H1 (cell line): ENCODE measurements around the gene DDX1. TPM values are rescaled to one million over a fixed set of nuclear protein-coding genes. Genes with fewer than 3 reads are reported as not detected.

Experiments used
- CTCF ChIA-PET: fragments of 300-600 bp; sonication (Branson Sonifier 250); formaldehyde crosslinking; loops from one replicate; lab custom pipeline; 2021; ENCODE audit not compliant: partially characterized antibody; lab: Charles Lee
- POLR2A ChIA-PET: fragments of 300-600 bp; sonication (Branson Sonifier 250); formaldehyde crosslinking; loops from one replicate; lab custom pipeline; 2021; ENCODE audit warnings: inconsistent platforms; ENCODE audit not compliant: partially characterized antibody; lab: Charles Lee
- DNase-seq, 2 experiments: peaks; one replicate each; pipeline versions ENCODE4 v3.0.0 to v3.0.0-alpha.2; 2010 to 2022; ENCODE audit warnings: low spot score in 2 of 2, low read depth in 1 of 2, mixed read lengths in 1 of 2
- FAIRE-seq: peaks from 2 replicates; lab custom pipeline; 2011; peaks lifted over from hg19 to GRCh38; lab: Jason Lieb, UNC
- H2AFZ ChIP-seq: 2 replicates; pipeline ENCODE4 v1.8.1; 2012; ENCODE audit warnings: low read length, inconsistent platforms
- H2AK5ac ChIP-seq: 2 replicates; pipeline ENCODE4 v1.6.1; 2013; ENCODE audit warnings: low read depth, low read length
- H2BK120ac ChIP-seq: replicated peaks from 2 replicates; pipeline ENCODE3; 2013; ENCODE audit warnings: low read depth, low read length, inconsistent platforms
- H2BK12ac ChIP-seq: 2 replicates; pipeline ENCODE4 v1.6.1; 2013; ENCODE audit warnings: low read depth, low read length
- H2BK15ac ChIP-seq: 2 replicates; pipeline ENCODE4 v1.6.1; 2013; ENCODE audit warnings: low read length
- H2BK20ac ChIP-seq: 2 replicates; pipeline ENCODE4 v1.6.1; 2013; ENCODE audit warnings: low read length
- H2BK5ac ChIP-seq: 2 replicates; pipeline ENCODE4 v1.6.1; 2013; ENCODE audit warnings: low read depth, low read length
- H3K14ac ChIP-seq: 2 replicates; pipeline ENCODE4 v1.6.1; 2013; ENCODE audit warnings: inconsistent platforms; ENCODE audit not compliant: insufficient read length
- H3K18ac ChIP-seq: 2 replicates; pipeline ENCODE4 v1.6.1; 2013; ENCODE audit warnings: low read length; ENCODE audit errors: extremely low read depth
- H3K23ac ChIP-seq: 2 replicates; pipeline ENCODE4 v1.6.1; 2013; ENCODE audit warnings: inconsistent platforms; ENCODE audit not compliant: insufficient read length
- H3K23me2 ChIP-seq: 2 replicates; pipeline ENCODE4 v1.6.1; 2013; ENCODE audit warnings: low read depth, low read length
- H3K27ac ChIP-seq: 2 replicates; pipeline ENCODE4 v1.6.1; 2011; ENCODE audit warnings: low read depth, low read length, inconsistent platforms
- H3K27me3 ChIP-seq, 4 experiments: replicated peaks in 1 of 4; 1 replicate in 1 of 4; 2 replicates in 3 of 4; pipeline versions ENCODE4 v1.6.1 to v1.8.1; 2011 to 2013; ENCODE audit warnings: low read length in 3 of 4, mild to moderate bottlenecking in 3 of 4, inconsistent platforms in 2 of 4, mixed read lengths in 2 of 4, moderate library complexity in 1 of 4; ENCODE audit not compliant: control insufficient read depth in 3 of 4, insufficient read depth in 3 of 4; ENCODE audit errors: extremely low read depth in 1 of 4
- H3K36me3 ChIP-seq, 4 experiments: 2 replicates each; pipeline versions ENCODE4 v1.6.1 to v1.8.1; 2011 to 2013; ENCODE audit warnings: mild to moderate bottlenecking in 4 of 4, low read length in 3 of 4, moderate library complexity in 2 of 4, control low read depth in 1 of 4, inconsistent platforms in 1 of 4; ENCODE audit not compliant: insufficient read depth in 4 of 4, control insufficient read depth in 2 of 4
- H3K4ac ChIP-seq: replicated peaks from 2 replicates; pipeline ENCODE3; 2013; ENCODE audit warnings: low read length, low read depth, mixed read lengths, inconsistent platforms; ENCODE audit not compliant: insufficient read length
- H3K4me1 ChIP-seq, 4 experiments: replicated peaks in 1 of 4; 1 replicate in 1 of 4; 2 replicates in 3 of 4; pipeline versions ENCODE4 v1.6.1 to v1.8.1; 2011 to 2013; ENCODE audit warnings: low read length in 3 of 4, inconsistent platforms in 2 of 4, mixed read lengths in 1 of 4; ENCODE audit not compliant: insufficient read depth in 4 of 4, control insufficient read depth in 3 of 4
- H3K4me2 ChIP-seq, 2 experiments: 2 replicates each; pipeline versions ENCODE4 v1.6.1 to v1.8.1; 2011 to 2013; ENCODE audit warnings: low read depth in 2 of 2, low read length in 2 of 2, control low read depth in 1 of 2, inconsistent platforms in 1 of 2, mild to moderate bottlenecking in 1 of 2; ENCODE audit not compliant: insufficient read depth in 1 of 2
- H3K4me3 ChIP-seq, 4 experiments: fragments of 200-600, 300-600 bp in 1 of 4; sonication (generic), shearing (Covaris generic), sonication (Bioruptor Twin) in 1 of 4; 2 replicates each; pipeline versions ENCODE4 v1.5.1 to v1.8.1; 2011 to 2016; ENCODE audit warnings: low read length in 4 of 4, low read depth in 3 of 4, control low read depth in 2 of 4, inconsistent platforms in 2 of 4, mild to moderate bottlenecking in 2 of 4, mixed read lengths in 1 of 4, moderate library complexity in 1 of 4; ENCODE audit not compliant: insufficient read depth in 2 of 4; ENCODE audit errors: extremely low read depth in 1 of 4
- H3K56ac ChIP-seq: replicated peaks from 2 replicates; pipeline ENCODE3; 2013; ENCODE audit warnings: low read depth, mild to moderate bottlenecking, mixed read lengths, low read length, inconsistent platforms; ENCODE audit not compliant: insufficient read length
- H3K79me1 ChIP-seq: 2 replicates; pipeline ENCODE4 v1.6.1; 2013; ENCODE audit warnings: low read depth, low read length, control low read depth
- H3K79me2 ChIP-seq, 2 experiments: 2 replicates each; pipeline versions ENCODE4 v1.6.1 to v1.8.1; 2012 to 2013; ENCODE audit warnings: low read length in 2 of 2, mild to moderate bottlenecking in 2 of 2, inconsistent platforms in 1 of 2; ENCODE audit not compliant: insufficient read depth in 2 of 2, control insufficient read depth in 1 of 2
- H3K9ac ChIP-seq, 4 experiments: replicated peaks in 1 of 4; 1 replicate in 1 of 4; 2 replicates in 3 of 4; pipeline versions ENCODE4 v1.6.1 to v1.8.1; 2011 to 2013; ENCODE audit warnings: low read depth in 3 of 4, low read length in 3 of 4, control low read depth in 2 of 4, mild to moderate bottlenecking in 2 of 4, moderate library complexity in 2 of 4, inconsistent platforms in 1 of 4; ENCODE audit errors: extremely low read depth in 1 of 4
- H3K9me3 ChIP-seq, 2 experiments: 2 replicates each; pipeline versions ENCODE4 v1.6.1 to v1.8.1; 2012 to 2013; ENCODE audit warnings: mild to moderate bottlenecking in 2 of 2, moderate library complexity in 2 of 2, control low read depth in 1 of 2, inconsistent platforms in 1 of 2, low read depth in 1 of 2, low read length in 1 of 2, mixed read lengths in 1 of 2; ENCODE audit not compliant: insufficient read depth in 2 of 2
- H4K20me1 ChIP-seq, 2 experiments: replicated peaks in 1 of 2; 2 replicates each; pipeline versions ENCODE3 to v1.8.1; 2011 to 2013; ENCODE audit warnings: inconsistent platforms in 2 of 2, low read length in 2 of 2, mild to moderate bottlenecking in 1 of 2; ENCODE audit not compliant: insufficient read depth in 2 of 2, control insufficient read depth in 1 of 2
- H4K5ac ChIP-seq: 2 replicates; pipeline ENCODE4 v1.6.1; 2013; ENCODE audit warnings: low read length, low read depth, mixed read lengths, inconsistent platforms; ENCODE audit not compliant: insufficient read length
- H4K8ac ChIP-seq: 2 replicates; pipeline ENCODE4 v1.8.0; 2013; ENCODE audit warnings: mild to moderate bottlenecking, moderate library complexity, low read length, inconsistent platforms; ENCODE audit not compliant: insufficient read depth; ENCODE audit errors: extremely low read depth
- H4K91ac ChIP-seq: replicated peaks from 2 replicates; pipeline ENCODE3; 2013; ENCODE audit warnings: low read length, mixed read lengths, inconsistent platforms; ENCODE audit not compliant: insufficient read length
- ATF3 ChIP-seq: IDR thresholded peaks from 2 replicates; pipeline ENCODE4 v1.6.1; 2011; ENCODE audit warnings: low read depth, mild to moderate bottlenecking, low read length; ENCODE audit not compliant: insufficient read depth
- BCL11A ChIP-seq, 2 experiments: IDR thresholded peaks; one replicate each; pipeline ENCODE4 v1.6.1; 2011; ENCODE audit warnings: low read depth in 2 of 2, low read length in 2 of 2, mild to moderate bottlenecking in 2 of 2
- BRCA1 ChIP-seq: IDR thresholded peaks from 2 replicates; pipeline ENCODE4 v1.6.1; 2012; ENCODE audit warnings: low read depth, low read length, improper control_type of control experiment
- EP300 ChIP-seq, 2 experiments: IDR thresholded peaks; 1 replicate in 1 of 2; 2 replicates in 1 of 2; pipeline ENCODE4 v1.6.1; 2011 to 2012; ENCODE audit warnings: low read depth in 2 of 2, low read length in 2 of 2, mild to moderate bottlenecking in 2 of 2, borderline replicate concordance in 1 of 2, inconsistent platforms in 1 of 2, moderate library complexity in 1 of 2
- EZH2 ChIP-seq: fragments of 200-600 bp; sonication (generic); IDR thresholded peaks from 2 replicates; pipeline ENCODE4 v1.7.1; 2012; ENCODE audit warnings: low read depth, mild to moderate bottlenecking, moderate library complexity, low read length, inconsistent platforms; ENCODE audit not compliant: severe bottlenecking
- MAFK ChIP-seq: IDR thresholded peaks from 2 replicates; pipeline ENCODE4 v1.6.1; 2012; ENCODE audit warnings: low read depth, mild to moderate bottlenecking, improper control_type of control experiment, low read length
- MAX ChIP-seq: IDR thresholded peaks from 2 replicates; pipeline ENCODE4 v1.6.1; 2012; ENCODE audit warnings: inconsistent platforms
- POLR2AphosphoS5 ChIP-seq: IDR thresholded peaks from 2 replicates; pipeline ENCODE4 v1.6.1; 2011; ENCODE audit warnings: low read depth, low read length
- RAD21 ChIP-seq, 2 experiments: IDR thresholded peaks in 1 of 2; conservative IDR thresholded peaks in 1 of 2; 2 replicates each; pipeline ENCODE4 v1.6.1; 2011; ENCODE audit warnings: low read depth in 2 of 2, low read length in 2 of 2, improper control_type of control experiment in 1 of 2, inconsistent platforms in 1 of 2, mild to moderate bottlenecking in 1 of 2, moderate library complexity in 1 of 2
- RBBP5 ChIP-seq: IDR thresholded peaks from 2 replicates; pipeline ENCODE4 v1.7.1; 2012; ENCODE audit warnings: low read depth, mild to moderate bottlenecking, inconsistent platforms, low read length, moderate library complexity, borderline replicate concordance
- SIN3A ChIP-seq, 2 experiments: IDR thresholded peaks in 1 of 2; conservative IDR thresholded peaks in 1 of 2; 2 replicates each; pipeline ENCODE4 v1.6.1; 2011 to 2012; ENCODE audit warnings: low read length in 2 of 2, improper control_type of control experiment in 1 of 2, low read depth in 1 of 2, mild to moderate bottlenecking in 1 of 2
- TAF1 ChIP-seq: IDR thresholded peaks from 2 replicates; pipeline ENCODE4 v1.6.1; 2011; ENCODE audit warnings: mild to moderate bottlenecking, low read depth, low read length
- WGBS, 2 experiments: shearing (Covaris generic) in 1 of 2; methylation state at CpG; one replicate each; pipeline versions ENCODE4 v1.1.6 to v1.1.7; 2013 to 2015; ENCODE audit warnings: low lambda C conversion rate in 2 of 2, mixed read lengths in 2 of 2, inconsistent platforms in 1 of 2, low coverage in 1 of 2, missing lambda C conversion rate in 1 of 2; ENCODE audit not compliant: insufficient replicate concordance in 2 of 2, insufficient coverage in 1 of 2, insufficient read length in 1 of 2; ENCODE audit errors: extremely low coverage in 1 of 2, missing lambda C conversion rate in 1 of 2; 5-methylcytosine and 5-hydroxymethylcytosine counted together
- polyA plus RNA-seq, 7 experiments: library from polyadenylated mRNA; depleted of rRNA in 3 of 7; stranded (reverse) in 5 of 7; unstranded in 2 of 7; fragments of >200 nt in 5 of 7; fragments of 200-250 nt in 2 of 7; gene quantifications; 1 replicate in 5 of 7; 2 replicates in 1 of 7; 4 replicates in 1 of 7; pipeline versions ENCODE4 v1.2.1 to v1.2.3, GENCODE V29; 2011 to 2013; ENCODE audit warnings: missing spikeins in 2 of 7, mixed read lengths in 2 of 7
- total RNA-seq: library from RNA; stranded (reverse); fragmentation: NEBNext Ultra II Directional; extraction: Animal tissue kit (Norgen Biotek cat#: 25700); gene quantifications from 2 replicates; pipeline ENCODE4 v1.2.1, GENCODE V29; 2021

Gene DDX1
- total and polyA plus RNA-seq, 2 of the 8 experiments (the other 6 are each of a cell fraction or from before 2014, with no cell fraction given): 51.1 to 161 TPM

- DNase-seq: no peak
- Histone ChIP-seq H3K23me2 (no peaks in the 10 kb centered on the region; the same call in 1 of the 2 replicates), H3K18ac (no peak overlapping the region), H2BK15ac (no peak overlapping the region), H3K27me3 (no peaks in the 10 kb centered on the region), H3K79me2 (no peaks in the 10 kb centered on the region), H3K27ac (no peak overlapping the region), H4K5ac (no peak overlapping the region), H4K91ac (no peak overlapping the region), H3K4me3 (no peak overlapping the region), H3K9ac (no peak overlapping the region), H3K56ac (no peak overlapping the region), H2BK120ac (no peak overlapping the region), H3K79me1 (no peaks in the 10 kb centered on the region), H3K14ac (no peak overlapping the region), H4K20me1 (no peaks in the 10 kb centered on the region), H3K23ac (no peak overlapping the region), H2BK12ac (no peak overlapping the region), H2BK5ac (no peak overlapping the region), H4K8ac (no peak overlapping the region), H3K36me3 (peaks cover 0 to 3% (median 0%) of the 10 kb centered on the region in 4 experiments; a peak in 1 of 8 replicates), H3K4ac (no peak overlapping the region), H3K4me1 (peaks cover 0 to under 1% (median 0%) of the 10 kb centered on the region in 4 experiments; a peak in 1 of 7 replicates), H2BK20ac (no peak overlapping the region), H3K9me3 (peaks cover 10 to 13% of the 10 kb centered on the region in 2 experiments; a peak in 3 of 4 replicates), H2AK5ac (no peak overlapping the region), H2AFZ (no peak overlapping the region), H3K4me2 (no peak overlapping the region)
- 91% methylated on average over 3 of the region's 3 CpGs; no CpG with 5 or more reads in 1 of the 2 experiments for WGBS, 2 experiments
- ChIA-PET CTCF (no interaction called here), POLR2A (no interaction called here)
- no peak for FAIRE-seq
- no peak for TF ChIP-seq RAD21 (IDR thresholded peaks at IDR 0.05 in 1 of 2, conservative IDR thresholded peaks at IDR 0.05 in 1 of 2; ENCODE audit: low read depth in 2 of 2, low read length in 2 of 2)
- TF ChIP-seq BCL11A (IDR thresholded peaks at IDR 0.05; ENCODE audit: low read depth in 2 of 2, low read length in 2 of 2): no peak
- no peak for TF ChIP-seq MAX
- no peak for TF ChIP-seq EZH2
- no peak for TF ChIP-seq TAF1
- TF ChIP-seq ATF3: no peak
- TF ChIP-seq POLR2AphosphoS5: no peak
- TF ChIP-seq RBBP5: no peak
- no peak for TF ChIP-seq BRCA1
- TF ChIP-seq EP300 (IDR thresholded peaks at IDR 0.05; ENCODE audit: borderline replicate concordance in 1 of 2, low read depth in 2 of 2, low read length in 2 of 2): no peak
- no peak for TF ChIP-seq MAFK
- TF ChIP-seq SIN3A (conservative IDR thresholded peaks at IDR 0.05 in 1 of 2, IDR thresholded peaks at IDR 0.05 in 1 of 2; ENCODE audit: low read depth in 1 of 2, low read length in 2 of 2): no peak
Observed at GRCh38 chr2:15679386-15679924, 87.8 kb downstream of the DDX1 start.
